IMR-90 (cell line): ENCODE results near the gene VAV3.

Source experiments
- CTCF ChIP-seq: conservative IDR thresholded peaks from 2 replicates; pipeline ENCODE4 v1.5.1; 2012; ENCODE audit warnings: mild to moderate bottlenecking, low read depth, low read length, improper control_type of control experiment
- POLR2A ChIP-seq: IDR thresholded peaks from 2 replicates; pipeline ENCODE4 v1.6.1; 2012; ENCODE audit warnings: mild to moderate bottlenecking, low read depth, low read length

- TF ChIP-seq CTCF (no peak), POLR2A (no peak)
Measured at GRCh38 chr1:107895403-107896191, 69.4 kb downstream of the VAV3 start.
